SU-DHL-6 (cell line): Measurements from ENCODE around the gene ATP5PD.

Experiments
- CTCF ChIP-seq: fragments of 200-600 bp; sonication (generic); IDR thresholded peaks from one replicate; pipeline ENCODE4 v1.5.1; 2017; ENCODE audit warnings: antibody characterized with exemption, mild to moderate bottlenecking, low read length, moderate library complexity; ENCODE audit not compliant: insufficient read depth, poor library complexity, severe bottlenecking
- EZH2phosphoT487 ChIP-seq: fragments of 200-600 bp; sonication (generic), shearing (Covaris generic); conservative IDR thresholded peaks from 2 replicates; pipeline ENCODE4 v1.6.1; 2018; ENCODE audit warnings: mild to moderate bottlenecking, antibody characterized with exemption, low read length, moderate library complexity, mixed read lengths

GRCh38 chr17:75004371-75004770 lies 42.4 kb downstream of the ATP5PD start:
- TF ChIP-seq CTCF (no peak), EZH2phosphoT487 (no peak)
